DOHH2 (cell line): ENCODE measurements around the gene DNASE1.

ENCODE experiments used
- H3F3A ChIP-seq: fragments of 200-600 bp; sonication (generic), shearing (Covaris generic); 2 replicates; pipeline ENCODE4 v1.6.0; 2016; ENCODE audit warnings: antibody characterized with exemption, mild to moderate bottlenecking; ENCODE audit not compliant: control insufficient read depth, insufficient read depth
- H3K27ac ChIP-seq: fragments of 200-600 bp; sonication (generic); 2 replicates; pipeline ENCODE4 v1.5.1; 2014; ENCODE audit warnings: low read depth, mild to moderate bottlenecking, low read length, moderate library complexity
- H3K27me3 ChIP-seq: fragments of 200-600 bp; sonication (generic); 2 replicates; pipeline ENCODE4 v1.6.1; 2014; ENCODE audit warnings: mild to moderate bottlenecking, low read length, mixed read lengths; ENCODE audit not compliant: control insufficient read depth
- H3K36me3 ChIP-seq: fragments of 200-600 bp; sonication (generic); 2 replicates; pipeline ENCODE4 v1.6.1; 2014; ENCODE audit warnings: mild to moderate bottlenecking, low read length, moderate library complexity, mixed read lengths; ENCODE audit not compliant: control insufficient read depth
- H3K4me1 ChIP-seq: fragments of 200-600 bp; sonication (generic); 2 replicates; pipeline ENCODE4 v1.6.1; 2014; ENCODE audit warnings: mild to moderate bottlenecking, low read length, mixed read lengths; ENCODE audit not compliant: control insufficient read depth
- H3K4me2 ChIP-seq: fragments of 200-600 bp; sonication (generic); 2 replicates; pipeline ENCODE4 v1.6.0; 2014; ENCODE audit warnings: mild to moderate bottlenecking, low read length, moderate library complexity
- H3K4me3 ChIP-seq: fragments of 200-600 bp; sonication (generic); 2 replicates; pipeline ENCODE4 v1.5.1; 2014; ENCODE audit warnings: mild to moderate bottlenecking, low read length, mixed read lengths
- H3K79me2 ChIP-seq: fragments of 200-600 bp; sonication (generic); 2 replicates; pipeline ENCODE4 v1.6.1; 2014; ENCODE audit warnings: mild to moderate bottlenecking, low read length, mixed read lengths; ENCODE audit not compliant: control insufficient read depth
- H3K9me2 ChIP-seq: fragments of 200-600 bp; sonication (generic); replicated peaks from 2 replicates; pipeline ENCODE4 v1.6.1; 2014; ENCODE audit warnings: mild to moderate bottlenecking, low read length, mixed read lengths; ENCODE audit not compliant: control insufficient read depth
- H3K9me3 ChIP-seq: fragments of 200-600 bp; sonication (generic); 2 replicates; pipeline ENCODE4 v1.6.1; 2014; ENCODE audit warnings: antibody characterized with exemption, low read length, mixed read lengths; ENCODE audit not compliant: control insufficient read depth, insufficient read depth
- H4K20me1 ChIP-seq: fragments of 200-600 bp; sonication (generic); 2 replicates; pipeline ENCODE4 v1.6.0; 2014; ENCODE audit warnings: low read depth, mild to moderate bottlenecking, antibody characterized with exemption, low read length, moderate library complexity; ENCODE audit not compliant: control insufficient read depth, insufficient read depth
- EZH2phosphoT487 ChIP-seq: fragments of 200-600 bp; sonication (generic); IDR thresholded peaks from 2 replicates; pipeline ENCODE4 v1.6.1; 2017; ENCODE audit warnings: borderline replicate concordance, mild to moderate bottlenecking, antibody characterized with exemption, low read length, moderate library complexity, mixed read lengths
- TF ChIP-seq, protein P1 (sequence below): fragments of 200-600 bp; sonication (generic); IDR thresholded peaks from one replicate; pipeline ENCODE4 v1.5.1; 2014; ENCODE audit warnings: antibody characterized with exemption, mild to moderate bottlenecking, low read depth, low read length; ENCODE audit not compliant: poor library complexity, severe bottlenecking

Gene DNASE1

DNA sequence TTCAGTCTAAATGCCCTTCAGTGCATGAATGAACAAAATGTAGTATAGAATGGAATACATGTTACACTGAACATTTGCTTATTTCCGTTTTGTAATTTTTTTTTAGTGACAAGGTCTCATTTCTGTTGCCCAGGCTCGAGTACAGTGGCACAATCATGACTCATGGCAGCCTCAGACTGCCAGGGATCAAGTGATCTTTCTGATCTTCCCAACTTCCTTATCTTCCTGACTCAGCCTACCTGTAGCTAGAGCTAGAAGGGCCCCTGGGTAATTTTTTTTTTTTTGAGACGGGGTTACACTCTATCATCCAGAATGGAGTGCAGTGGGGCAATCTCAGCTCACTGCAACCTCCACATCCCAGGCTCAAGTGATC is 35.7 kb upstream of the DNASE1 start:
- Histone ChIP-seq H3F3A (peaks cover 51% of the 10 kb centered on the region), H3K9me3 (no peaks in the 10 kb centered on the region), H3K4me1 (peaks cover 98% of the 10 kb centered on the region), H3K27ac (peak overlapping the region; percentile 99), H3K9me2 (no peaks in the 10 kb centered on the region), H3K27me3 (no peaks in the 10 kb centered on the region), H3K4me3 (peak overlapping the region; percentile 53), H3K79me2 (peaks cover 97% of the 10 kb centered on the region), H4K20me1 (no peaks in the 10 kb centered on the region), H3K36me3 (peaks cover 73% of the 10 kb centered on the region), H3K4me2 (peak overlapping the region; percentile 93)
- TF ChIP-seq, protein P1, sequence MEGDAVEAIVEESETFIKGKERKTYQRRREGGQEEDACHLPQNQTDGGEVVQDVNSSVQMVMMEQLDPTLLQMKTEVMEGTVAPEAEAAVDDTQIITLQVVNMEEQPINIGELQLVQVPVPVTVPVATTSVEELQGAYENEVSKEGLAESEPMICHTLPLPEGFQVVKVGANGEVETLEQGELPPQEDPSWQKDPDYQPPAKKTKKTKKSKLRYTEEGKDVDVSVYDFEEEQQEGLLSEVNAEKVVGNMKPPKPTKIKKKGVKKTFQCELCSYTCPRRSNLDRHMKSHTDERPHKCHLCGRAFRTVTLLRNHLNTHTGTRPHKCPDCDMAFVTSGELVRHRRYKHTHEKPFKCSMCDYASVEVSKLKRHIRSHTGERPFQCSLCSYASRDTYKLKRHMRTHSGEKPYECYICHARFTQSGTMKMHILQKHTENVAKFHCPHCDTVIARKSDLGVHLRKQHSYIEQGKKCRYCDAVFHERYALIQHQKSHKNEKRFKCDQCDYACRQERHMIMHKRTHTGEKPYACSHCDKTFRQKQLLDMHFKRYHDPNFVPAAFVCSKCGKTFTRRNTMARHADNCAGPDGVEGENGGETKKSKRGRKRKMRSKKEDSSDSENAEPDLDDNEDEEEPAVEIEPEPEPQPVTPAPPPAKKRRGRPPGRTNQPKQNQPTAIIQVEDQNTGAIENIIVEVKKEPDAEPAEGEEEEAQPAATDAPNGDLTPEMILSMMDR: no peak
- no peak for TF ChIP-seq EZH2phosphoT487

DNA sequence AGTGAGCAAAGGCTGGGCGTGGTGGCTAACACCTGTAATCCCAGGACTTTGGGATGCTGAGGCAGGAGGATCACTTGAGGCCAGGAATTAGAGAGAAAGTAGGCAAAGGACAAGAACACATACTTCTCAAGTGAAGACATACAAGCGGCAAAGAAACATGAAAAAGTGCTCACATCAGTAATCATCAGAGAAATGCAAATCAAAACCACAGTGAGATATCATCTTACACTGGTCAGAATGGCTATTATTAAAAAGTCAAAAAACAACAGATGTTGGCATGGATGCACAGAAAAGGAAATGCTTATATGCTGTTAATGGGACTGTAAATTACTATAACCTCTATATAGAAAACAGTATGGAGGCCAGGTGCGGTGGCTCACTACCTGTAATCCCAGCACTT is 30.8 kb upstream of the DNASE1 start:
- no peaks in the 10 kb centered on the region for H3K9me2 ChIP-seq
- peak overlapping the region; percentile 99 for H3K27ac ChIP-seq
- peaks cover 29% of the 10 kb centered on the region for H3K36me3 ChIP-seq
- peaks cover 71% of the 10 kb centered on the region for H3F3A ChIP-seq
- TF ChIP-seq, protein P1: no peak
- no peak for TF ChIP-seq EZH2phosphoT487
- no peaks in the 10 kb centered on the region for H4K20me1 ChIP-seq
- H3K4me1 ChIP-seq: peaks cover 97% of the 10 kb centered on the region
- H3K4me2 ChIP-seq: peak overlapping the region; percentile 93
- no peaks in the 10 kb centered on the region for H3K27me3 ChIP-seq
- peaks cover 80% of the 10 kb centered on the region for H3K79me2 ChIP-seq
- H3K4me3 ChIP-seq: peak overlapping the region; percentile 77
- no peaks in the 10 kb centered on the region for H3K9me3 ChIP-seq

DNA sequence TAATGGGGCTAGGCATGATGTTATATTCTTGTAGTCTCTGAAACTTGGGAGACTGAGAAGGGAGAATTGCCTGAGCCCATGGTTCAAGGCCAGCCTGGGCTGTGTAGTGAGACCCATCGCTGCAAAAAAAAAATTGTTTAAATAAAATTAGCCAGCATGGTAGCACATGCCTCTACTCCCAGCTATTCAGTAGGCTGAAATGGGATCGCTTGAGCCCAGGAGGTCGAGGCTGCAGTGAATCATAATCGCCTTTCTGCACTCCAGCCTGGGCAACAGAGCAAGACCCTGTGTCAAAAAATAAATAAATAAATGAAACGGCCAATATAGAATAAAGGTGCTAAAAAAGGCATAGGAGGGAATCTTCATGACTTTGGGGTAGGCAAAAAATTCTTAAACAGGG is 29.2 kb upstream of the DNASE1 start:
- Histone ChIP-seq H3K4me1 (peaks cover 96% of the 10 kb centered on the region), H3K27me3 (no peaks in the 10 kb centered on the region), H3K79me2 (peaks cover 80% of the 10 kb centered on the region), H3K27ac (peak overlapping the region; percentile 99), H3K36me3 (peaks cover 24% of the 10 kb centered on the region), H3F3A (peaks cover 67% of the 10 kb centered on the region), H3K4me3 (peak overlapping the region; percentile 77), H3K9me3 (no peaks in the 10 kb centered on the region), H3K9me2 (no peaks in the 10 kb centered on the region), H4K20me1 (no peaks in the 10 kb centered on the region), H3K4me2 (peak overlapping the region; percentile 93)
- TF ChIP-seq, protein P1: no peak
- TF ChIP-seq EZH2phosphoT487: no peak
